GDM1 (cell line): ENCODE results near the gene EHD4.

Source experiments
- DNase-seq: peaks from one replicate; lab custom pipeline; 2025; lab: John Stamatoyannopoulos, UW

Gene EHD4

DNA sequence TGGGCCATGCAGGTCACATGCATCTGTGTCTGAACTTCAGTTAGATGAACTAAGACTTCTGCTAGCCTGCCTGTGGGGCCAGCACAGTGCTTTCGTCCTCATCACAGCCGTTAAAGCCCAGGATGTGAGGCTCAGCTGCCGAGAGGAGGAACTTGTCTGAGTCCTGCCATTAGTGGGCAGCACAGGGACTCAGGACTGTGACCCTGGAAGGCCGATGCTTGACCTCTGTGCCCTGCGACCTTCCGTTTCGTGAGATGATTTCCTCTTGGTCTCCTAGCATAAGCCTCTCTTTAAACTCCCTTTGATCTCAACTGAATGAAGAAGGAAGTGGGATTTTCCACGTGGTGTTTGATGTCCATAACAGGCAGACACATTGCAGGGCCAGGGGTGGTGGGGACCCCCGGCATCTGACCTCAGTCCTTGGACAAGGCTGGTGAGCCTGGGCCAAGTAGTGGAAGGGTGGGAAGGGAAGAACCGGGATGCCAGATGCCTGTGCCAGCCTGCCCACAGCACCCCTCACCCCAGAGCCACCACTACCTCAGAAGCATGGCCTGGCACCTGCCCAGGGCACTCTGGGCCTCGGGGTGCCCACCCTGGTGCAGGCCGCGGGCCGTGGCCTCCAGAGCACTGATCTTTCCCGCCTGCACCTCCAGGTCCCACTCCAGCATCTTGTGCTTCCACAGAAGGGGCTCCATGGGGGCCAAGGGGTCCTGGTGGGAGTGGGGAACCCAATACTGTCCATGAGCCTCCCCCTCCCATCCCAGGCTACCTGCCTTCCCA, 112.1 kb downstream of the EHD4 start:
- no peak for DNase-seq

DNA sequence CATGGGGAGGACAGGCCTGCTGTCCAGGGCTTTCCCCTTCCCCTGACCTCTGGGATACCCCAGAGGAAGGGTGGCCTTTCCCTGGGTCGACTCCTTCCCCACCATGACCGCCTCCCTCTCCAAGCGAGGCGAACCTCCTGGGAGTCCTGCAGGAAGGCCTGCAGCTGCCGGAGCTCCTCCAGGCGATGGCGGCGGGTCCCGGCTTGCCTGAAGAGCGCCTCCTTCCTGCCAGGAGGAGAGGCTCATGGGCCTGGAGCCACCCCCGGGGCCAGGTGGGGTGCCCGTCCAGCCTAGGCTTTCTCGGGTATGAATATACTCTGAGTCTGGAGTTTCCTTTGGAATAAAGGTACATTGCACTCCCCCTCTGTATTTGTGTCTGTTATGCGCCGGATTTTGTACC, 113.6 kb downstream of the EHD4 start:
- DNase-seq, result no peak

DNA sequence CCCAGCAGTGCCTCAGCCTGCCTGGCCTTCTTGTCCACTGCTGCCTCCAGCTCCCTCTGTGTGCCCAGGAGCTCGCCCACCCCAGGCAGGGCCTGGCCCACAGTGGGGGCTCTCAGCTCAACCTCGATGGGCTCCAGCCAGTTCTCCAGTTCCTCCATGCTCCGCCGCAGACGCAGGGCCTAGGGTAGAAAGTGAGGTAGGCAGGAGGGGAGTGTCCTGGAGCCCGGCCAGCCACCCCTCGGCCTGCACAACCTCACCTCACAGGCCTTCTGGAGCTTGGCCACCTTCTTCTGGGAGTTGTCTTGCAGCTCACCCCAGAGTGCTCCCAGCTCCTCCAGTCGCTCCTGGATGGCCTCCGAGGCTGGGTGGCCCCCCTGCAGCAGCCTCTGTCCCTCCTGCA, 115.0 kb downstream of the EHD4 start:
- no peak for DNase-seq

DNA sequence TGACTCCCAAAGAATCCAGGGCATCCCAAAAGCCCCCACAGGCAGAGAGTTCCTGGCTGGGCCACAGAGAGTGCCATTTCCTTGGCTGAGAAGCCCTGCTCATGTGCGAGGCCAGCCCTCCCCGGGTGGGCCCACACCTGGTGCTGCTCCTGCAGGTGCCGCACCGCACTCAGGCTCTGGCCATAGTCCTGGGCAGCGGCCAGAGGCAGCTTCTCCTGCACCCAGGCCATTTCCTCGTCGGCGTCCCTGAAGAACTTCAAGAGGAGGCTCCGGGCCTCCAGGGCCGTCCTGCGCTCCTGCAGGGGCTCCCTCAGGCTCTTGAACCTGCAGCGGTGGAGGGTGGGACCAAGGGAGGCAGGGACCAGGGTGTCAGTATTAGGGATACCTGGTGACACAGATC, 115.6 kb downstream of the EHD4 start:
- no peak for DNase-seq

GRCh38 chr15:41856262-41856661, 116.1 kb downstream of the EHD4 start:
- no peak for DNase-seq

GRCh38 chr15:41855261-41855961, 116.9 kb downstream of the EHD4 start:
- DNase-seq, result no peak

GRCh38 chr15:41854443-41854842, 117.9 kb downstream of the EHD4 start:
- no peak for DNase-seq

- DNase-seq, result no peak
Observed at GRCh38 chr15:41853831-41854230, 118.5 kb downstream of the EHD4 start.

GRCh38 chr15:41852736-41853590, 119.4 kb downstream of the EHD4 start:
- DNase-seq, result no peak

GRCh38 chr15:41851755-41852370, 120.5 kb downstream of the EHD4 start:
- DNase-seq, result no peak

DNA sequence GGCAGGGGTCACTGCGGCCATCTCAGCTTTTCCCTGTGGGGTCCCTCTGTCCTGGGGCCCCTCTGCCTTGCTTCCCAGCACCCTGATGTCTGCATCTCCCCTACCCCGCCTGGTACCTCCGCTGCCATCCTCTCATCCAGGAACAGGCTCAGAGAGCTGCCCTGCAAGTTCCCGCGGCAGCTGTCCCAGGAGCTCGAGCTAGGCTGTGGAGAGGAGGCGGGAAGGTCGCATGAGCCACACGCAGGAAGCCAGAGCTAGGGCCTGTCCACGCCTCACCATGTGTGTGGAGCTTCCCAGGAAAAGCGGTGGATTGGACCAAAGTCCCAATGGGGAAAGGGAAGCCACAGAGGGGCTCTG, 121.2 kb downstream of the EHD4 start:
- no peak for DNase-seq

- DNase-seq, result no peak
Observed at GRCh38 chr15:41850482-41851166, 121.7 kb downstream of the EHD4 start.

DNA sequence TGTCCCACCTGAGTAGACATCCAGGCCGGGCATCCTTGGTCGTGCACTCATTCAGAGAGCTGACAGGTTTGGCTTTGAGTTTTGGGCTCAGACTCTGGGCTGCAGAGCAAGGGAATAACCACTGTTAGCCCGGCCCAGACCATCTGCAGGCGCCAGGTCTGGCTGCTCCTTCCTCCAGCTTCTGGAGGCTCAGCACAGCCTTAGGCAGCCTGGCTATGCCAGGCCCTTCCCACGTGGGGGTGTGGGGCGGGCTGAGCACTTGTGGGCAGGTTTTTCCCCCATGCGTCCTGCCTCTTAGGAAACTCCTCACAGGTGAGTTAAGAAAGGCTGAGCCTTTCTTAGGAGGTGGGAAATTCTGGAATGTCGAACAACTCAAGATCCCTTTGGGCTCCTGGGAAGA, 122.5 kb downstream of the EHD4 start:
- no peak for DNase-seq

DNA sequence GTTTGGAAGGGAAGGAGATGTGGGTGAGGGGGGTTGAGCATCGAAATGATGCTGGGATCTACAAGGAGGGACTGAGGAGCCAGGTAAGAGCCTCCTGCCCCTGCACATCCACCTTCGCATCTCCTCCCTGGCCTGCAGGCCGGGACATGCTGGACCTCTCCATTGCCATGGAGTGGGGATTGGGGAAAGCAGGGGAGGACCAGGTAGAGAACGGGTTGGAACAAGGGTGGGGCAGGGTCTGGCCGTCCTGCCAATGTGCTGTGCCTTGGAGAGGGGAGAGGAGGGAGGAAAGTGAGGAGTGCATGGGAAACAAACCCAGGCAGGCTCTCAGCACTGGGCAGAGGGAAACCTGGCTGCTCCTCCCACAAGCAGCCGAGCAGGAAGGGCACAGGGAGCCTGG, 123.2 kb downstream of the EHD4 start:
- no peak for DNase-seq

- DNase-seq, result no peak
Observed at GRCh38 chr15:41848631-41849030, 123.7 kb downstream of the EHD4 start.

DNA sequence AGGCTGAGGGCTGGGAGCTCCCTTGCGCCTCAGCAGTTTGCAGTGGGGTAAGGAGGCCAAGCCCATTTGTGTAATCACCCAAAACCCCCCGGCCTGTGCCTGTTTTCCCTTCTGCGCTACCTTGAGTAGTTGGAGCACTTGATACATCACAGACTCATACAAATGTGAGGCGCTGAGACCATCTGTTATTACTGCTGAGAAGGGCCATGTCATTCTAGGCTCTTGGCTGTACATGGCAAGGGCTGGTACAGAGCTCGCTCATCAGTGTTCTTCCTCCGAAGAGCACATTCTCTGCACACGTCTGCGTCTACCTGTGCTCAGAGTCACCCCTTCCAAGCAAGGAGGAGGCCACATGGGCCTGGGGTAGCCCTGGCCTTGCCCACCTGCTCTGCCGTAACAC, 124.4 kb downstream of the EHD4 start:
- DNase-seq, result no peak

- DNase-seq, result no peak
Observed at GRCh38 chr15:41847206-41847605, 125.2 kb downstream of the EHD4 start.
